Common myeloid progenitor, CD34-positive (primary cell): Measurements from ENCODE around the gene GRK3.

Experiments
- CTCF ChIA-PET: fragments of 350-600 bp; sonication (Branson Sonifier 250); formaldehyde crosslinking; loops from one replicate; lab custom pipeline; 2021; ENCODE audit warnings: antibody characterized with exemption; lab: Charles Lee
- POLR2A ChIA-PET: fragments of 350-600 bp; sonication (Branson Sonifier 250); formaldehyde crosslinking; loops from one replicate; lab custom pipeline; 2021; ENCODE audit warnings: antibody characterized with exemption; lab: Charles Lee
- DNase-seq, 3 donors: peaks; one replicate each; pipeline versions ENCODE4 v3.0.0 to v3.0.0-alpha.2; 2013
- H3K27ac ChIP-seq, 2 experiments: 1 replicate in 1 of 2; 2 replicates in 1 of 2; pipeline ENCODE4 v1.7.0; 2013; ENCODE audit warnings: inconsistent platforms in 2 of 2, low read length in 2 of 2, mild to moderate bottlenecking in 2 of 2, low read depth in 1 of 2, moderate library complexity in 1 of 2; ENCODE audit not compliant: severe bottlenecking in 2 of 2, insufficient read depth in 1 of 2, poor library complexity in 1 of 2
- H3K27me3 ChIP-seq, 5 experiments: replicated peaks in 2 of 5; 1 replicate in 3 of 5; 2 replicates in 2 of 5; pipeline versions ENCODE4 v1.6.1 to v1.7.0; 2013; ENCODE audit warnings: low read length in 4 of 5, mild to moderate bottlenecking in 2 of 5, moderate library complexity in 2 of 5, inconsistent platforms in 1 of 5; ENCODE audit not compliant: insufficient read depth in 5 of 5, control insufficient read depth in 4 of 5
- H3K36me3 ChIP-seq, 4 experiments: 1 replicate in 2 of 4; 2 replicates in 2 of 4; pipeline versions ENCODE4 v1.6.1 to v1.7.0; 2013; ENCODE audit warnings: low read length in 3 of 4, control low read depth in 1 of 4, mild to moderate bottlenecking in 1 of 4; ENCODE audit not compliant: control insufficient read depth in 4 of 4, insufficient read depth in 4 of 4
- H3K4me1 ChIP-seq, 4 experiments: 1 replicate in 3 of 4; 2 replicates in 1 of 4; pipeline versions ENCODE4 v1.6.1 to v1.7.1; 2013; ENCODE audit warnings: low read length in 3 of 4, mild to moderate bottlenecking in 3 of 4, control low read depth in 1 of 4, inconsistent platforms in 1 of 4, moderate library complexity in 1 of 4; ENCODE audit not compliant: control insufficient read depth in 4 of 4, insufficient read depth in 4 of 4; ENCODE audit errors: control extremely low read depth in 1 of 4
- H3K4me3 ChIP-seq, 7 experiments: 1 replicate in 4 of 7; 2 replicates in 3 of 7; pipeline versions ENCODE4 v1.5.1 to v1.7.0; 2013; ENCODE audit warnings: mild to moderate bottlenecking in 7 of 7, low read length in 6 of 7, moderate library complexity in 6 of 7, inconsistent platforms in 2 of 7, low read depth in 2 of 7, control low read depth in 1 of 7; ENCODE audit not compliant: insufficient read depth in 4 of 7, control insufficient read depth in 1 of 7; ENCODE audit errors: extremely low read depth in 1 of 7
- H3K9me3 ChIP-seq, 5 experiments: 1 replicate in 4 of 5; 2 replicates in 1 of 5; pipeline versions ENCODE4 v1.6.1 to v1.7.1; 2013; ENCODE audit warnings: low read length in 4 of 5, mild to moderate bottlenecking in 2 of 5, inconsistent platforms in 1 of 5, low read depth in 1 of 5, moderate library complexity in 1 of 5; ENCODE audit not compliant: control insufficient read depth in 4 of 5, insufficient read depth in 2 of 5; ENCODE audit errors: control extremely low read depth in 1 of 5
- WGBS: methylation state at CpG from one replicate; pipeline ENCODE4 v1.1.5; 2013; ENCODE audit not compliant: insufficient coverage; 5-methylcytosine and 5-hydroxymethylcytosine counted together

Gene GRK3

DNA sequence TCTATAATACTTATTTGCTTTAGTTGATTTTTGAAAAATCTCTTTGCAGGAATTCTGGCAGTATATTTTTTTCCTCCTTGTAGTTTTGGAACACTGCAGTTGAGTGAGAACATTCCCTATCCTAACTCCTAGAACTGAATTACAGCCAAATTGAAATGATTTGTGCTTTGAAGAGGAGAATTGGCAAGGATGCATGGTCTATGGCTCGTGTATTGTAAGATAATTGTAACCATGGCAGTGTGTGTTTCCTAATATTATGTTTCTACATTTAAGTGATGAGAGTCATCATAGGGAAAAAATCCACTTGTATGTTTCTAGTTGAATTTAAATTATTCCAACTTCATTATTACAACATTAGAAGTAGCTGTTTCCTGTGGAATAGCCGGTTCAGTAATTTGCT lies 96.6 kb downstream of the GRK3 start:
- no peak overlapping the region for H3K27ac ChIP-seq
- peak in 1 of 3 donors; percentile 18 for DNase-seq
- H3K4me3 ChIP-seq, result no peak overlapping the region
- no peaks in the 10 kb centered on the region for H3K27me3 ChIP-seq
- WGBS, result no CpG with 5 or more reads among the region's 2 CpGs
- CTCF ChIA-PET, result no interaction called here
- peaks cover 0 to 4% (median 0%) of the 10 kb centered on the region in 4 experiments for H3K36me3 ChIP-seq
- no peaks in the 10 kb centered on the region for H3K9me3 ChIP-seq
- POLR2A ChIA-PET, result no interaction called here
- peaks cover 0 to 10% (median 5%) of the 10 kb centered on the region in 4 experiments for H3K4me1 ChIP-seq

- ChIA-PET CTCF (no interaction called here), POLR2A (no interaction called here)
- 94% methylated on average over 3 of the region's 4 CpGs for WGBS
- Histone ChIP-seq H3K4me1 (peaks cover 1 to 19% (median 15%) of the 10 kb centered on the region in 4 experiments), H3K4me3 (no peak overlapping the region), H3K27me3 (no peaks in the 10 kb centered on the region), H3K36me3 (peaks cover 0 to 4% (median under 1%) of the 10 kb centered on the region in 4 experiments), H3K9me3 (no peaks in the 10 kb centered on the region), H3K27ac (no peak overlapping the region)
- no peak for DNase-seq
Observed at GRCh38 chr22:25663654-25664053, 99.2 kb downstream of the GRK3 start.

GRCh38 chr22:25666308-25666707 lies 101.8 kb downstream of the GRK3 start:
- Histone ChIP-seq H3K27me3 (no peaks in the 10 kb centered on the region), H3K27ac (no peak overlapping the region), H3K4me3 (peak overlapping the region in 3 of 7 experiments; percentile 34 to 58 (median 48)), H3K36me3 (peaks cover 0 to 8% (median 2%) of the 10 kb centered on the region in 4 experiments), H3K9me3 (no peaks in the 10 kb centered on the region), H3K4me1 (peaks cover 1 to 27% (median 16%) of the 10 kb centered on the region in 4 experiments)
- POLR2A ChIA-PET, result no interaction called here
- WGBS, result 1% methylated on average over 8 of the region's 8 CpGs
- CTCF ChIA-PET, result interaction anchor here (0.5 to 1.7 kb wide), 6 partner anchors 10 to 123 kb away, joined by 3 to 6 read pairs (median 3); no protein-coding TSS in a partner anchor
- peak in 2 of 3 donors; percentile 46 to 53 for DNase-seq

GRCh38 chr22:25668437-25668836 lies 104.0 kb downstream of the GRK3 start:
- H3K9me3 ChIP-seq, result no peaks in the 10 kb centered on the region
- ChIA-PET POLR2A (no interaction called here), CTCF (no interaction called here)
- H3K4me3 ChIP-seq, result no peak overlapping the region
- peaks cover 0 to 4% (median 2%) of the 10 kb centered on the region in 4 experiments for H3K36me3 ChIP-seq
- 100% methylated on average over 2 of the region's 2 CpGs for WGBS
- no peak for DNase-seq
- no peak overlapping the region for H3K27ac ChIP-seq
- H3K27me3 ChIP-seq, result no peaks in the 10 kb centered on the region
- H3K4me1 ChIP-seq, result peaks cover 1 to 27% (median 13%) of the 10 kb centered on the region in 4 experiments

DNA sequence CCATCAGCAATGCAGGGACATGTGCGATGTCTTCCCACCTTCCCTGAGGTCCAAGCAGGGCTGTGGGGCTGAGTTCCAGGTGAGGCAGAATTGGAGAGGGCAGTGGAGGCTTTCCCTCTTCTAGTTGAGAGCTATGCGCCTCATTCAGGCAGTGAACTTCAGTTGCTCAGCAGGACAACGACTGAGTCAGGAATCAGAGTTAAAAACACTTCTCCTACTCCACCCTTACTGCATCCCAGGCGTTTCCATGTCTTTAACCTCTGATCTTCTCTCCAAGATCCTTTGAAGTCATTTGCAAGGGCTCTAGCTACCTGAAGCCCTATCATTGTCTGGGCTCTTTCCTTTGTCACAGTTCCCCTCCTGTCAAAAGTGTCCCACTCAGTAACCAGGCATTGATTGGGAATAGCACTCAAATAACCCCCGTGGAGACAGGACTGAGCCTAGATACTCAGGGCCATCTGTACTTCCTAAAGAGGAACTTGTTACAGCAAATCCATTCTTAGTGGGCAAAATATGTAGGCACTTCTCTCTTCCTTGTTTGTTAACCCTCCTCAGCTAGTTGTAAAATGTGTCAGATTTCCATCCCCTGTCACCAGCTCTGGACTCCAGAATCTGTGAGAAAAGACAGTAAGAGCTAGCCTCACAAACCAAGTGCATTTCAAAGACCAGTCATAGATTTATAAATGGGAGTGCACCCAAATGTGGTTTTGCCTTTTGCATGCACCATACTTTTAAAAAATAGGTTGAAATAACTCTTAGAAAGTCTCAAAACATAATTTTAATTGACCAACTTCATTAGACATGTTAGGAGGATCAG lies 105.0 kb downstream of the GRK3 start:
- CTCF ChIA-PET, result interaction anchor here (1.2 kb wide), 1 partner anchor 29 kb away, joined by 3 read pairs; no protein-coding TSS in a partner anchor
- H3K27ac ChIP-seq, result no peak overlapping the region

DNA sequence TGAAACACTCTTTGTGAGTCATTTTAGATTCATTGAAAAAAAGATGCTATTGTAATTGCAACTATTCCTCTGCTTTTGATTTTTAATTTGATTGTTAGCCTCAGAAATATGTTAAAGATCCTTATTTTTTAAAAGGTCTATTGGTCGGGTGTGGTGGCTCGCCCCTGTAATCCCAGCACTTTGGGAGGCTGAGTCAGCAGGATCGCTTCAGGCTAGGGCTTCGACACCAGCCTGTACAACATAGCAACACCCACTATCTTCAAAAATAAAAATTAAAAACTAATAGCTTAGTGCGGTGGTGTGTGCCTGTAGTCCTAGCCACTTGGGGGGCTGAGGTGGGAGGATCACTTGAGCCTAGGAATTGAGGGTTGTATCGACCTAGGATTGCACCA lies 105.6 kb downstream of the GRK3 start:
- no peaks in the 10 kb centered on the region for H3K9me3 ChIP-seq
- DNase-seq, result no peak
- peaks cover 0 to 16% (median 7%) of the 10 kb centered on the region in 4 experiments for H3K36me3 ChIP-seq
- POLR2A ChIA-PET, result no interaction called here
- no peak overlapping the region for H3K4me3 ChIP-seq
- CTCF ChIA-PET, result interaction anchor here (1.2 kb wide), 1 partner anchor 29 kb away, joined by 3 read pairs; no protein-coding TSS in a partner anchor
- peaks cover 1 to 27% (median 13%) of the 10 kb centered on the region in 4 experiments for H3K4me1 ChIP-seq
- WGBS, result 100% methylated on average over 2 of the region's 6 CpGs
- no peak overlapping the region for H3K27ac ChIP-seq
- no peaks in the 10 kb centered on the region for H3K27me3 ChIP-seq

More for the DNA sequence above, 105.0 kb downstream of the GRK3 start:
- Histone ChIP-seq H3K4me3 (no peak overlapping the region), H3K27me3 (no peaks in the 10 kb centered on the region), H3K4me1 (peaks cover 1 to 27% (median 13%) of the 10 kb centered on the region in 4 experiments), H3K36me3 (peaks cover 0 to 12% (median 4%) of the 10 kb centered on the region in 4 experiments), H3K9me3 (no peaks in the 10 kb centered on the region)
- 81% methylated on average over 5 of the region's 5 CpGs for WGBS
- POLR2A ChIA-PET, result no interaction called here
- DNase-seq, result peak in 2 of 3 donors; percentile 19 to 26
